Measurements from ENCODE around the gene MAGEA8.

The MAGEA8 gene

DNA sequence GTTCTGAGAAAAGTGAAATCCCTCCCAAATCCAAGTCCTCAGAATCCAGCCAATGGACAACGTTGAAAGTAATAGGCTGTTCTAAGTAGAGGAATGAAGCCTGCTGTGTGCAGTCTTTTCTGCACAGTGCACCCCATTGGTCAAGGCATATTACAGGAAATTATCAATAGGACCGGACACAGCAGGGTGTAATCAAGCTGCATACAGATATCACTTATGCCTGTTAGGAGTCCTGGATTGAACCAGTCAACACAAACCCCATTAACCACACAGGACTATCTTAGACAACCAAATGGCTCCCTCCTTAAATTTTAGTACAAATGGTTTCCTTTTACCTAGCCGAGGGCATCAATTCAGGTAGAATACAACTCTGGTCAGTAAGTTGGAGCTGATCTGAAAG lies 34.2 kb upstream of the MAGEA8 start:
- no peak for TF ChIP-seq ZFX (IDR thresholded peaks at IDR 0.05)
- TF ChIP-seq, protein P1, sequence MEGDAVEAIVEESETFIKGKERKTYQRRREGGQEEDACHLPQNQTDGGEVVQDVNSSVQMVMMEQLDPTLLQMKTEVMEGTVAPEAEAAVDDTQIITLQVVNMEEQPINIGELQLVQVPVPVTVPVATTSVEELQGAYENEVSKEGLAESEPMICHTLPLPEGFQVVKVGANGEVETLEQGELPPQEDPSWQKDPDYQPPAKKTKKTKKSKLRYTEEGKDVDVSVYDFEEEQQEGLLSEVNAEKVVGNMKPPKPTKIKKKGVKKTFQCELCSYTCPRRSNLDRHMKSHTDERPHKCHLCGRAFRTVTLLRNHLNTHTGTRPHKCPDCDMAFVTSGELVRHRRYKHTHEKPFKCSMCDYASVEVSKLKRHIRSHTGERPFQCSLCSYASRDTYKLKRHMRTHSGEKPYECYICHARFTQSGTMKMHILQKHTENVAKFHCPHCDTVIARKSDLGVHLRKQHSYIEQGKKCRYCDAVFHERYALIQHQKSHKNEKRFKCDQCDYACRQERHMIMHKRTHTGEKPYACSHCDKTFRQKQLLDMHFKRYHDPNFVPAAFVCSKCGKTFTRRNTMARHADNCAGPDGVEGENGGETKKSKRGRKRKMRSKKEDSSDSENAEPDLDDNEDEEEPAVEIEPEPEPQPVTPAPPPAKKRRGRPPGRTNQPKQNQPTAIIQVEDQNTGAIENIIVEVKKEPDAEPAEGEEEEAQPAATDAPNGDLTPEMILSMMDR (conservative IDR thresholded peaks at IDR 0.05), result no peak
- no peak overlapping the region for H3K27ac ChIP-seq

GRCh38 chrX:149848855-149849254 lies 32.1 kb upstream of the MAGEA8 start:
- TF ChIP-seq, protein P1 (conservative IDR thresholded peaks at IDR 0.05), result no peak
- TF ChIP-seq ZFX (IDR thresholded peaks at IDR 0.05), result no peak
- no peak overlapping the region for H3K27ac ChIP-seq

- TF ChIP-seq ZFX (IDR thresholded peaks at IDR 0.05), result no peak
- TF ChIP-seq, protein P1 (conservative IDR thresholded peaks at IDR 0.05), result no peak
- H3K27ac ChIP-seq, result no peak overlapping the region
Measured at GRCh38 chrX:149849787-149850186, 31.2 kb upstream of the MAGEA8 start.

DNA sequence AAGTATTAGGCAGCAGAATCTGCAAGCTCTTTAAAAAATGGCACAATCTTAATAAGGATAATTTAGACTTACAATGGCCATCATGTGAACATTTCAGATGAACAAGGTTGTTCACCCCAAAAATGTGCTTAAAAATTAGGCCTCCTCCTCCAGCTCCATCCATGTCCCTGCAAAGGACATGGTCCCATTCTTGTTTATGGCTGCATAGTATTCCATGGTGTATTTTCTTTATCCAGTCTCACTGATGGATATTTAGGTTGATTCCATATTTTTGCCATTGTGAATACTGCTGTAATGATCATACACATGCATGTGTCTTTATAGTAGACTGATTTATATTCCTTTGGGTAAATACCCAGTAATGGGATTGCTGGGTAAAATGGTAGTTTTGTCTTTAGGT lies 29.1 kb upstream of the MAGEA8 start:
- no peak overlapping the region for H3K27ac ChIP-seq
- TF ChIP-seq ZFX (IDR thresholded peaks at IDR 0.05), result no peak

- TF ChIP-seq, protein P1 (conservative IDR thresholded peaks at IDR 0.05), result no peak
- TF ChIP-seq ZFX (IDR thresholded peaks at IDR 0.05), result no peak
Measured at GRCh38 chrX:149853925-149854324, 27.1 kb upstream of the MAGEA8 start.

DNA sequence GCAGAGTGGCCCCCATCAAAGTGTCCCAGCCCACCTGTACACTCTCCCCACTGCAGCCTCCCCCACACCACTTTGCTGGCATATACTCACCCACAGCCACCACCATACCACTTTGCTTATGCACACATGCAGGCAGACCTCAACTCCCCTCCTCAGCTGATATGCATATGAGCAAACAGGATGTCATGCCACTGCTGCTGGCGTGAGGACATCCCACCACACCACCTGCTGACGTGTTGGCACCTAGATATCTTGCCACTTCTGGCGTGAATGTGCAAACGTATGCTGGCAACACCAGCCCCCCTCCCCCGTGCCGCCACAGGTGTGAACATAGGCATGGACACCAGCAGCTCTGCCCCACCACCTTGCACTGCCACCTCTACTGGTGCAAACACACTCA lies 22.4 kb upstream of the MAGEA8 start:
- TF ChIP-seq, protein P1 (conservative IDR thresholded peaks at IDR 0.05), result no peak
- no peak for TF ChIP-seq ZFX (IDR thresholded peaks at IDR 0.05)
- H3K27ac ChIP-seq, result no peak overlapping the region

More at GRCh38 chrX:149853925-149854324, 27.1 kb upstream of the MAGEA8 start:
- no peak overlapping the region for H3K27ac ChIP-seq

- H3K27ac ChIP-seq, result no peak overlapping the region
- TF ChIP-seq ZFX (IDR thresholded peaks at IDR 0.05), result no peak
- TF ChIP-seq, protein P1 (conservative IDR thresholded peaks at IDR 0.05), result no peak
Measured at GRCh38 chrX:149860445-149860844, 20.5 kb upstream of the MAGEA8 start.

GRCh38 chrX:149865390-149865789 lies 15.6 kb upstream of the MAGEA8 start:
- no peak overlapping the region for H3K27ac ChIP-seq
- TF ChIP-seq, protein P1 (conservative IDR thresholded peaks at IDR 0.05), result no peak
- TF ChIP-seq ZFX (IDR thresholded peaks at IDR 0.05), result no peak

Data from C4-2B (cell line).